ENCODE measurements around the gene SZT2.

The SZT2 gene

DNA sequence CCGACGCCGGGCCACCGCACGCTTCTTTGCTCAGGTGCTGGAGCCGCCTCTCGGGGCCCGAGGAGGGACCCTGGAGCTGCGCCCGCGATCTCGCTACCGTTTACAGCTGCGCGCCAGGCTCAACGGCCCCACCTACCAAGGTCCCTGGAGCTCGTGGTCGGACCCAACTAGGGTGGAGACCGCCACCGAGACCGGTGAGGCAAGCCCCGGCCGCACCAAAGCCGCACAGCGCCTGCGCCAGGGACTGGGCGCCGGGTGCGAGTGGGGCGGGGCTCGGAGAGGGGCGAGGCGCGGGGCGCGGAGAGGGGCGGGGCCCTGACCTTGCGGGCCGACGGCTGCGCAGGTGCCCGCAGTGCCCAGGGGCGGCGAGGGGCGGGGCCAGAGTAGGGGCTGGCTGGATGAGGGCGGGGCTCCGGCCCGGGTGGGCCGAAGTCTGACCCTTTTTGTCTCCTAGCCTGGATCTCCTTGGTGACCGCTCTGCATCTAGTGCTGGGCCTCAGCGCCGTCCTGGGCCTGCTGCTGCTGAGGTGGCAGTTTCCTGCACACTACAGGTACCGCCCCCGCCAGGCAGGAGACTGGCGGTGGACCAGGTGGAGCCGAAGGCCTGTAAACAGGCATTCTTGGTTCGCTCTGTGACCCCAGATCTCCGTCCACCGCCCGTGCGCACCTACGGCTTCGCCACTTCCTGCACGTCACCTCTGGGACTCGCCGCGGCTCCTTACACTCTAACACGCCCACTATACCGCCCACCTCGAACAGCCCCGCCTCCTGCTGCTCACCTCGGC, 40.7 kb upstream of the SZT2 start:
- TF ChIP-seq, protein P1, sequence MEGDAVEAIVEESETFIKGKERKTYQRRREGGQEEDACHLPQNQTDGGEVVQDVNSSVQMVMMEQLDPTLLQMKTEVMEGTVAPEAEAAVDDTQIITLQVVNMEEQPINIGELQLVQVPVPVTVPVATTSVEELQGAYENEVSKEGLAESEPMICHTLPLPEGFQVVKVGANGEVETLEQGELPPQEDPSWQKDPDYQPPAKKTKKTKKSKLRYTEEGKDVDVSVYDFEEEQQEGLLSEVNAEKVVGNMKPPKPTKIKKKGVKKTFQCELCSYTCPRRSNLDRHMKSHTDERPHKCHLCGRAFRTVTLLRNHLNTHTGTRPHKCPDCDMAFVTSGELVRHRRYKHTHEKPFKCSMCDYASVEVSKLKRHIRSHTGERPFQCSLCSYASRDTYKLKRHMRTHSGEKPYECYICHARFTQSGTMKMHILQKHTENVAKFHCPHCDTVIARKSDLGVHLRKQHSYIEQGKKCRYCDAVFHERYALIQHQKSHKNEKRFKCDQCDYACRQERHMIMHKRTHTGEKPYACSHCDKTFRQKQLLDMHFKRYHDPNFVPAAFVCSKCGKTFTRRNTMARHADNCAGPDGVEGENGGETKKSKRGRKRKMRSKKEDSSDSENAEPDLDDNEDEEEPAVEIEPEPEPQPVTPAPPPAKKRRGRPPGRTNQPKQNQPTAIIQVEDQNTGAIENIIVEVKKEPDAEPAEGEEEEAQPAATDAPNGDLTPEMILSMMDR (IDR thresholded peaks at IDR 0.05; ENCODE audit: low read depth, low read length, missing control alignments), result no peak
- DNase-seq (ENCODE audit: low read depth), result peak; percentile 54
- H3K4me3 ChIP-seq (ENCODE audit: low read depth, low read length), result peak overlapping the region; percentile 62

DNA sequence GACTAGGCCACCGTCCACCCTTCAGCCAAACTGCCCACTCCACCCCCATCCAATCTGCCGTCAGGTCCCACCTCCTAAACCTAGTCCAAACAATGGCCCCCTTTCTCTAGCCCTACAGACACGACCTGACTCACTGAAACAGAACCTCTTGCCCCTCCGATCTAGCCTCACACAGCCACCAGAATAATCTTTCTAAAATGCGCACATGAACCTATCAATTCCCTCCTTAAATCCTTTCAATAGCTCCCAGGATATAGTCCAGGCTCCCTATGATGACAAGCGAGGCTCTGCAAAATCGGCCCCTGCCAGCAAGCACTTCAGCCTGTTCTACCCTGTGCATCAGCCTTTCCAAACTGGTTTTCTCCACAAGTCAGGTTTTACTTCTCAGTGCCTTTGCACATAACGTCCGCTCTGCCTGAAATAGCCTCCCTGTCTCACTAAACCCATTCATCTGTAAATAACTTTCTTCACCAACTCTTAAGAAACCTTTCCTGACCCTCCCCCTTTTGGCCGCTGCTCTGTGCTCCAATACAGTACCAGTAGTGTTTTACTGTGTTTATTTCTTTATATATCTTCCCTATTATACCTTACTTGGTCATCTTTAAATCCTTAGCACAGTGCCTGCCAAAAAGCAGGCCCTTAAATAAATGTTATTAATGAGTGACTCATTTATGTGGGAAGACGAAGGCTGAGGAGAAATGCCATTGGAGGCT, 39.9 kb upstream of the SZT2 start:
- peak; percentile 44 for DNase-seq (ENCODE audit: low read depth)
- TF ChIP-seq, protein P1 (IDR thresholded peaks at IDR 0.05; ENCODE audit: low read depth, low read length, missing control alignments), result no peak
- H3K4me3 ChIP-seq (ENCODE audit: low read depth, low read length), result peak overlapping the region; percentile 62

DNA sequence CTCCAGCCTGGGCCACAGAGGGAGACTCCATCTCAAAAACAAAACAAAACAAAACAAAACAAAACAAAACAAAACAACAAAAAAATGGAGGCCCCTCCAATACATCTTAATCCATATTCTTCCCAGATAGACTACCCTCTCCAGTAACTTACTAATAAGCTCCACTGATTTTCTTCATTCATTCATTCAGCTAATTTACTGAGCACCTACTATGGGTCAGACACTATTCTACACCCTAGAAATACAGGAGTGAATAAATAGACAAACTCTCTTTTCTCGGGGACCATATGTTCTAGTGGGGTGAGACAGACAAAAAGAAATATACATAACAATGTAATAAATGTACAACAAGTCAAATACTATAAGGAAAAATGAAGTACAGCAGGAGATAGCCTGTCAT, 38.7 kb upstream of the SZT2 start:
- DNase-seq (ENCODE audit: low read depth), result no peak
- TF ChIP-seq, protein P1 (IDR thresholded peaks at IDR 0.05; ENCODE audit: low read depth, low read length, missing control alignments), result no peak
- H3K4me3 ChIP-seq (ENCODE audit: low read depth, low read length), result no peak overlapping the region

DNA sequence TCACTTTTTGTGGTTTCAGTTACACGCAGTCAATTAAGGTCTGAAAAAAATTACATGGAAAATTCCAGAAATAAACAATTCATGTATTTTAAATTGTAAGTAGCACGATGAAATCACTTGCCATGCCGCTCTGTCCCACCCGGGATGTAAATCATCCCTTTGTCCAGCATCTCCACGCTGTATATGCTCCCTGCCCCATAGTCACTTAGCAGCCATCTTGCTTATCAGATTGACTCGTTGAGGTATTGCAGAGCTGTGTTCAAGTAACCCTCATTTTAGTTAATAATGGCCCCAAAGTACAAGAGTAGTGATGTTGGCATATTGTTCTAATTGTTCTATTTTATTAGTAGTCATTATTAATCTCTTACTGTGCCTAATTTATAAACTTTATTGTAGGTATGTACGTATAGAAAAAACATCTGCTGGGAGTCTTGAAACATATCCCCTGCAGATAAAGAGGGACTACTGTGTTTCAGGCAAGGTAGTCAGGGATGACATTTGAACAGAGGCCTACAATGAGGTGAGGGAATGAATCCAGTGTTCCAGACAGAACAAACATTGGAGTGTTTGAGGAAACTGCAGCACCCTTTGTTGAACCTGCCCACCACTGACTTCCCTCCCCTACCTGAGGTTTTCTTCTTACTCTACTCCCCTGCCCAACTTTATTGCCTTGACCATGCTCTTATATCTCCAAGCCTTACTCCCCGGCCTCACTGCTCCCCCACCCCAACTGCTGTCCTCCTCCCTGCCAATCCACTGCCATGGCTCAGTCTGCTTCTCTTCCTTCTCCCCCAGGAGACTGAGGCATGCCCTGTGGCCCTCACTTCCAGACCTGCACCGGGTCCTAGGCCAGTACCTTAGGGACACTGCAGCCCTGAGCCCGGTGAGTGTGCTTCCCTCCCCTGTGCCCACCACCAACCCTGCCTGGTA, 38.0 kb upstream of the SZT2 start:
- no peak for DNase-seq (ENCODE audit: low read depth)
- TF ChIP-seq, protein P1 (IDR thresholded peaks at IDR 0.05; ENCODE audit: low read depth, low read length, missing control alignments), result no peak
- H3K4me3 ChIP-seq (ENCODE audit: low read depth, low read length), result no peak overlapping the region

DNA sequence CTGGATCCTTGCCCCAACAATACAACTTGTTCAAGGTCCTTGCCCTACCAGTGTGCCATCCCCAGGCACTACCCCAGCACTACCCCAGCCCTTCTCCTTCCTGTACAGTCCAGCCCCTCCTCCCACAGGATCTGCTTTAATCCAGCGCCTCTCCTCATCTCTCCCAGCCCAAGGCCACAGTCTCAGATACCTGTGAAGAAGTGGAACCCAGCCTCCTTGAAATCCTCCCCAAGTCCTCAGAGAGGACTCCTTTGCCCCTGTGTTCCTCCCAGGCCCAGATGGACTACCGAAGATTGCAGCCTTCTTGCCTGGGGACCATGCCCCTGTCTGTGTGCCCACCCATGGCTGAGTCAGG, 37.4 kb upstream of the SZT2 start:
- H3K4me3 ChIP-seq (ENCODE audit: low read depth, low read length), result no peak overlapping the region
- TF ChIP-seq, protein P1 (IDR thresholded peaks at IDR 0.05; ENCODE audit: low read depth, low read length, missing control alignments), result no peak
- no peak for DNase-seq (ENCODE audit: low read depth)

DNA sequence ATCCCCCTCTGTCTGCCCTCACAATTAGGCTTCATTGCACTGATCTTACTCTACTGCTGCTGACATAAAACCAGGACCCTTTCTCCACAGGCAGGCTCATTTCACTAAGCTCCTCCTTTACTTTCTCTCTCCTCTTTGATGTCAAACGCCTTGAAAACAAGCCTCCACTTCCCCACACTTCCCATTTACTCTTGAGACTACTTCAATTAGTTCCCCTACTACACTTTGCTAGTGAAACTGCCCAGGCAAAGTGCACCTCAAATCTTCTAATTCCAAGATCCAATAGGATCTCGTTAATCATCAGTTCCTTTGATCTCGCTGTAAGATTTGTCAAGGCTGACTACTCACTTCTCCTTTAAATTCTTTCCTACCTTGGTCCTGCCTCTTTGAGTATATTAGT, 36.8 kb upstream of the SZT2 start:
- DNase-seq (ENCODE audit: low read depth), result no peak
- H3K4me3 ChIP-seq (ENCODE audit: low read depth, low read length), result no peak overlapping the region
- TF ChIP-seq, protein P1 (IDR thresholded peaks at IDR 0.05; ENCODE audit: low read depth, low read length, missing control alignments), result no peak

Measured in GM12864 (cell line).